GM12891 (cell line): ENCODE measurements around the gene TEDC1.

Experiments
- POLR2A ChIP-seq: IDR thresholded peaks from 2 replicates; pipeline ENCODE4 v1.6.1; 2011; ENCODE audit warnings: low read depth, low read length, control low read depth
- POLR2AphosphoS5 ChIP-seq: IDR thresholded peaks from 2 replicates; pipeline ENCODE4 v1.6.1; 2011; ENCODE audit warnings: low read depth, low read length, control low read depth
- POU2F2 ChIP-seq: IDR thresholded peaks from 2 replicates; pipeline ENCODE4 v1.6.1; 2011; ENCODE audit warnings: low read depth, mild to moderate bottlenecking, control low read depth, low read length, moderate library complexity
- TAF1 ChIP-seq: IDR thresholded peaks from 2 replicates; pipeline ENCODE4 v1.6.1; 2011; ENCODE audit warnings: low read depth, low read length, control low read depth

GRCh38 chr14:105456736-105457617, 34.1 kb upstream of the TEDC1 start:
- TF ChIP-seq POLR2A: no peak
- TF ChIP-seq POLR2AphosphoS5: no peak
- TF ChIP-seq TAF1: no peak
- TF ChIP-seq POU2F2: no peak
